ENCODE data around the gene SNX24.
A peak's percentile ranks its signal among the peaks of the same experiment; 100 is the strongest.
"Not testable (repeated sequence)": the region's sequence is repeated elsewhere in the genome, so short reads cannot be mapped to it uniquely, and the experiment has no call there.

SNX24 gene

DNA sequence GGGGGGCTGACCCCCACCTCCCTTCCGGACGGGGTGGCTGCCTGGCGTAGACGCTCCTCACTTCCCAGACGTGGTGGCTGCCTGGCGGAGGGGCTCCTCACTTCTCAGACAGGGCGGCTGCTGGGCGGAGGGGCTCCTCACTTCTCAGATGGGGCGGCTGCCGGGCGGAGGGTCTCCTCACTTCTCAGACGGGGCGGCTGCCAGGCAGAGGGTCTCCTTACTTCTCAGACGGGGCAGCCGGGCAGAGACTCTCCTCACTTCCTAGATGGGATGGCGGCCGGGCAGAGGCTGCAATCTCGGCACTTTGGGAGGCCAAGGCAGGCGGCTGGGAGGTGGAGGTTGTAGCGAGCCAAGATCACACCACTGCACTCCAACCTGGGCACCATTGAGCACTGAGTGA, 68.0 kb downstream of the SNX24 start:
- H3K36me3 Mint-ChIP-seq (ENCODE audit: insufficient read depth); H3K4me3 Mint-ChIP-seq; H3K27me3 Mint-ChIP-seq; DNase-seq; H3K9me3 Mint-ChIP-seq; H3K27ac Mint-ChIP-seq; H3K4me1 Mint-ChIP-seq (ENCODE audit: low read depth in 2 of 2); ATAC-seq (replicated peaks): not testable (repeated sequence)

DNA sequence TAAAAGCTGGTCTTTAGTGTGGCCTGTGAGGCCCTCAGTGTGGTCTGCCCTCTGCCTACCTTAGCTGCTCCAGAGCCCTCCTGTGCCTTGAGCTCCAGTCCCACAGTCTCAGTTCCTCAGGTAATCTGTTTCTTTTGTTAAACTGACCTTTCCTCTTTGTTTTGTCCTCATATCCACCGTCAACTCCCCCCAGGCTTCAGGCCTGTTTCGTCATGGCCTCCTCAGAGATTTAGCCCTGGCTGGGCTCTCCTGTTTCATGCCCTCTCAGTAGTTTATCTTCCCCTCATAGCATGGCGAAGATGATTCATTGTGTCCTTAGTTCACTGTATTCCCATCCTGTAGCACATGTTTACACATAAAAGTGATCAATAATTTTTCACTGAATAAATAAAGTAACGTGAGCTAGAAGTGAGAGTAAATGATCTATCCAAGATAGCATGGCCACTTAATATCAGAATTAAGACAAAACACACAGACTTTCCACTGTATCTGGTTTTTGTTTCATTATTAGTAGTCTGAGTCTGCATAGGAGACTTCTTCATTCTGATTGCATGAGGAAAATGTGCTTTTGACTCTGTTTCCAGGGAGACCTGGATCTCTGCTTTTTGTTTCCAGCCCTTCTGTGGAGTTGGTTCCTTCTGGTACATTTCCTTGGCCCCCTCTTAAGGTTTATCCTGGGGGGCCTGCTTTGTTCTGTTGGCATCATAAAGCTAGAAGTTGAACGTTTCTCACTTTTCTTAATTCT, 70.5 kb downstream of the SNX24 start:
- H3K4me1 Mint-ChIP-seq (ENCODE audit: low read depth in 2 of 2): peaks cover 3 to 5% of the 10 kb centered on the region in 2 donors
- peak overlapping the region in 1 of 2 donors; percentile 7 for H3K27ac Mint-ChIP-seq
- ATAC-seq (replicated peaks) (no peak), DNase-seq (no peak)
- H3K27me3 Mint-ChIP-seq: no peaks in the 10 kb centered on the region
- no peaks in the 10 kb centered on the region for H3K9me3 Mint-ChIP-seq
- H3K36me3 Mint-ChIP-seq (ENCODE audit: insufficient read depth): no peaks in the 10 kb centered on the region
- no peak overlapping the region for H3K4me3 Mint-ChIP-seq

DNA sequence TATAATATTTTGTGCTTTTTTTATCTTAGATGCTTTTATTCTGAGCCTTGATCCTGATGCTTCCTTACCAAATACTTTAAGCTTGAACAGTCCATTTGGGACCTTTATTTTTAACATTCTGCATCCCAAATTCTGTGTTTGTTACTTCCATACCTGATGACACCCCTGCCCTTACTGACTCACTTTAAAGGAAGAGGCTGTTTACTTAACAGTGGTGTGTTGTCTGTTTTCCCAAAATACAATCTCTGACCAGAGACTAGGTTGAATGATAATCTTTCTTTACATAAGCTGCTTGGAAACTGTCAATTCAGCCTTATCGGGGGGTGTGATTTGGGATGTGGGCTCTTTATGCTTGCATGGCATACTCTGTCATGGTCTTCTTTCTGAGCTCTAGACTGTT, 71.1 kb downstream of the SNX24 start:
- H3K4me3 Mint-ChIP-seq: no peak overlapping the region
- H3K4me1 Mint-ChIP-seq (ENCODE audit: low read depth in 2 of 2): peaks cover 3 to 5% of the 10 kb centered on the region in 2 donors
- DNase-seq: no peak
- no peaks in the 10 kb centered on the region for H3K36me3 Mint-ChIP-seq (ENCODE audit: insufficient read depth)
- H3K27ac Mint-ChIP-seq: no peak overlapping the region
- no peak for ATAC-seq (replicated peaks)
- no peaks in the 10 kb centered on the region for H3K9me3 Mint-ChIP-seq
- no peaks in the 10 kb centered on the region for H3K27me3 Mint-ChIP-seq

DNA sequence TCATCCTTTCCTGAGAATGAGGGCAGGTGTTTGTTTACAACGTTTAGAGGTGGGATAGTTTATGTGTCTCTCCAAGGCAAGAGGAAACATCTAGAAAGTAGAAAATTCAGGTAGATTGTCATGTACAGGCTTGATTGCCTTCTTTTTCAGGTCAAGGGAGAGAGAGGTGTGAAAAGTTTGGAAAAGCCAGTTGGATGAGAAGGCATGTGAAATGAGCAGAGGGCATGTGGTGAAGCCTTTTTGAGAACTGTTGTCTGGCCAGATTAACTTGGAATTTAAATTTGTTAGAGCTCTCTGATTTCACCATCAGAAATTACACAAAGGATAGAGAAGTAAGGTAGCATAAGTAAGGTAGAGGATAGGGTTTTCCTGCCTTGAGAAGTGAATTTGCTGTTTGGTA, 74.6 kb downstream of the SNX24 start:
- Mint-ChIP-seq H3K36me3 (ENCODE audit: insufficient read depth) (no peaks in the 10 kb centered on the region), H3K9me3 (no peaks in the 10 kb centered on the region), H3K4me3 (no peak overlapping the region)

DNA sequence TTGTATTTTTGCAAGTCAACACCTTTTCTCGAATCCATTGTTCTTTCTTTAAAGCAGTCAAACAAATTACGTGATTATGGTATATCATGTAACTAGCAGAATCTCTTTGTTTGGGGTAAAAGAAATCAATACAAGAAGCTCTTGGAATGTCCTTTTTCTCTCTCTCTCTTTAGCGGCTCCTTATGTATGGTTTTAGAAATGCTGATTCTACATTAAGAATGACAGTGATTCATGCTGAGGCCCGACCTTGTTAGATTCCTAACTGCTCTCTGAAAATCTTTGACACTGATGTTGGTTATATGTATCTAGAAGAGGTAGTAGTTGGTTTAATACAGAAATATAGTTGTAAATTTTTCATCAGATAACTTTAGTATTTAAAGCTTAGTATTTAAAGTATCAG, 76.4 kb downstream of the SNX24 start:
- ATAC-seq (replicated peaks) (no peak), DNase-seq (no peak)
- no peak overlapping the region for H3K27ac Mint-ChIP-seq
- H3K4me1 Mint-ChIP-seq (ENCODE audit: low read depth in 2 of 2): peaks cover 2 to 9% of the 10 kb centered on the region in 2 donors
- H3K9me3 Mint-ChIP-seq: no peaks in the 10 kb centered on the region
- H3K4me3 Mint-ChIP-seq: no peak overlapping the region
- H3K27me3 Mint-ChIP-seq: no peaks in the 10 kb centered on the region
- no peaks in the 10 kb centered on the region for H3K36me3 Mint-ChIP-seq (ENCODE audit: insufficient read depth)

More for the DNA sequence above, 74.6 kb downstream of the SNX24 start:
- no peak for DNase-seq
- no peak for ATAC-seq (replicated peaks)
- H3K27me3 Mint-ChIP-seq: no peaks in the 10 kb centered on the region
- no peak overlapping the region for H3K27ac Mint-ChIP-seq
- H3K4me1 Mint-ChIP-seq (ENCODE audit: low read depth in 2 of 2): peaks cover 3 to 5% of the 10 kb centered on the region in 2 donors

DNA sequence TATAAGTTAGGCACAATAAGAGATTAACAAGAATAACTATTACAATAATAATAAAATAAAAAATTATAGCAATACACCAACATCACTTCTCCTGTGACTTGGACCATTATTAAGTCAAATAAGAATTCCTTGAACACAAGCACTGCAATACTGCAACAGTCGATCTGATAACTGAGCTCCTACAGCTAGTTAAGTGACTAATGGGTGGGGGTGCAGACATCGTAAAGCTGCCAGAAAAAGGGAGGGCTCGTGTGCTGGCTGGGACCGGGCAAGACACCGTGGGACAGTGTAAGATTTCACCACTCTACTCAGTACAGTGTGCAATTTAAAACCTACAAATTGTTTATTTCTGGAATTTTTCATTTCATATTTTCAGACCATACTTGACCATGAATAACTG, 78.8 kb downstream of the SNX24 start:
- Mint-ChIP-seq H3K27me3 (no peaks in the 10 kb centered on the region), H3K4me1 (ENCODE audit: low read depth in 2 of 2) (peaks cover 2 to 6% of the 10 kb centered on the region in 2 donors), H3K9me3 (no peaks in the 10 kb centered on the region), H3K27ac (no peak overlapping the region), H3K36me3 (ENCODE audit: insufficient read depth) (no peaks in the 10 kb centered on the region), H3K4me3 (no peak overlapping the region)
- no peak for DNase-seq
- no peak for ATAC-seq (replicated peaks)

DNA sequence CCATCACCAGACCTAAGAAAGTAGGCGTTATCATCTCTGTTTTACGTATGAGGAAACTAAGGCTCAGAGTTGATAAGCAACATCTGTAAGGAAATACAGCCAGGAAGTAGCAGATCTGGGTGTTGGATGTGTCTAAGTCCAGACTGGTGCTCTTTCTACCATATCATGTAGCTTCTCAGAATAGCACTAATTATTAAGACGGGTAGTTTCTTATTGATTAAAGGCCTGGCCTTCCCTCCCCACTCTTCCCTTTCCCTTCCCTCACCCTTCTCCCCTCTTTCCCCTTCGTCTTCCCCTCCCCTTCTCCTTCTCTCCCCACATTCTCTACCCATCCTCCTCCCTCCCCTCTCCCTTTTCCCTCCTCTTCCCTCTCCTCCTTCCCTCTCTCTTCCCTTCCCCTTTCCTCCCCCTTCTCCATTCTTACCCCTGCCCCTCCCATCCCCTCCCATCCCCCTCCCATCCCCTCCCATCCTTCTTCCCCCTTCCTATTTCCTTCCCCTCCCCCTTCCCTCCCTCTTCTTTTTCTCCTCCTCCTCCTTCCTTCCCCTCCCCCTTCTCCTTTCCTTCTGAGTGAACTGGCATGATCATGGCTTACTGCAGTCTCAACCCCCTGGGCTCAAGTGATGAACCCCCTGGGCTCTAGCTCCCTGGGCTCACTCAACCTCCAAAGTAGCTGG, 79.4 kb downstream of the SNX24 start:
- DNase-seq: no peak
- Mint-ChIP-seq H3K4me1 (ENCODE audit: low read depth in 2 of 2) (peaks cover 2 to 6% of the 10 kb centered on the region in 2 donors), H3K9me3 (no peaks in the 10 kb centered on the region), H3K27me3 (no peaks in the 10 kb centered on the region), H3K4me3 (no peak overlapping the region), H3K27ac (no peak overlapping the region), H3K36me3 (ENCODE audit: insufficient read depth) (no peaks in the 10 kb centered on the region)
- ATAC-seq (replicated peaks): no peak

DNA sequence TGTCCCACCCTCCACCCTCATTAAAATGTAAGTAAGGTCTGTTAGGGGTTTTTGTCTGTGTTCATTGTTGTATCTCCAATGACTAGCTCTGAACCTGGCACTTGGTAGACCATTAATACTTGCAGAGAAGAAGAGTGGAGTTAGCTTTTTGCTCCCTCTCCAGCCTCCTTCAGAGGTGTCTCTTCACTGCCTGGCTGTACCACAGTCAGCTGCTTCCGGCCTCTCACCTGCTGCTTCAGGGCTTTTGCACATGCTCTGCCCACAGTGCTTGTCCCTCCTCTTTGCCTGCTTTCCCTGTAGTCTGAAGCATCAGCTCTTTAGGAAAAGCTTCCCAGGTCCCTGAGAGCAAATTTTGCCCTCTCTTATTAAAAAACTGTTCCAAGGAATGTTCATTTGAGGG, 83.6 kb downstream of the SNX24 start:
- Mint-ChIP-seq H3K27me3 (no peaks in the 10 kb centered on the region), H3K36me3 (ENCODE audit: insufficient read depth) (no peaks in the 10 kb centered on the region), H3K27ac (no peak overlapping the region), H3K4me3 (no peak overlapping the region), H3K9me3 (no peaks in the 10 kb centered on the region), H3K4me1 (ENCODE audit: low read depth in 2 of 2) (peaks cover 2 to 6% of the 10 kb centered on the region in 2 donors)
- ATAC-seq (replicated peaks): no peak
- no peak for DNase-seq

DNA sequence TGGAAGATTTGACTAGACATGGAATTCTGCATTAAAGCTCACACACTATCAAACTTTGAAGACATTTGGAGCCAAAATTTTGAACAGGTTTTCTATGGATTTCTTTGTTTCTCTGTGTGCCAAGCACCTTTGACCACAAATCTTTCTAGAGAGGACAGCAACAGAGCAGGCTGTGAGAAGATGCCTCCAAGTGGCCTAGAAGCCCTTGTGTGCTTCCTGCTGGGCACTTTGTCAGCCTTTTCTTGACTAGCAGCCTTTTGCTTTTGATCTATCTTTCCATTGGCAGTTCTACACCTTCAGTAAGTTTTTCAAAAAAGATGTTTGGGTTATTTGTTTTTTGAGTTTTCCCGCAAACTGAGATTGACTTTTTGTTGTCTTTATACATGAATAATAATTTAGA, 84.6 kb downstream of the SNX24 start:
- no peak overlapping the region for H3K4me3 Mint-ChIP-seq
- no peaks in the 10 kb centered on the region for H3K9me3 Mint-ChIP-seq
- no peaks in the 10 kb centered on the region for H3K36me3 Mint-ChIP-seq (ENCODE audit: insufficient read depth)
- no peak overlapping the region for H3K27ac Mint-ChIP-seq
- H3K4me1 Mint-ChIP-seq (ENCODE audit: low read depth in 2 of 2): peaks cover 2 to 6% of the 10 kb centered on the region in 2 donors
- ATAC-seq (replicated peaks): no peak
- no peak for DNase-seq
- no peaks in the 10 kb centered on the region for H3K27me3 Mint-ChIP-seq

DNA sequence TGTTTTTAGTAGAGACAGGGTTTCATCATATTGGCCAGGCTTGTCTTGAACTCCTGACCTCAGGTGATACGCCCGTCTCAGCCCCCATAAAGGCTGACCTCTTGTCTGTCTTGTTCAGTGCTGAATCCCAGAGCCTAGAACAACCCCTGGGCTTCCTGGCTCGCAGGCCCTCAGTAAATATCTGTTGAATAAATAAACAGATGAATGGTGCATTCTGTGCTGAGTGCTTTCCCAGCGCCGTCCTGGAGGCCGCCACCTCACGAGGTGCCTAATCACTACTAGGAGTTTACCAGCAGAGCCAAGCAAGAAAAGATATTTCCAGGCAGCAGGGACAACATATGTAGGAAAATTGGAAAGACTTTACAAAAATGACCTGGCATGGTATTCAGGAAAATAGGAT, 88.5 kb downstream of the SNX24 start:
- Mint-ChIP-seq H3K36me3 (ENCODE audit: insufficient read depth) (peaks cover 3% of the 10 kb centered on the region), H3K9me3 (no peaks in the 10 kb centered on the region), H3K27ac (peak overlapping the region in 1 of 2 donors; percentile 41), H3K27me3 (no peaks in the 10 kb centered on the region), H3K4me1 (ENCODE audit: low read depth in 2 of 2) (peaks cover 0 to 3% of the 10 kb centered on the region in 2 donors), H3K4me3 (no peak overlapping the region)
- no peak for ATAC-seq (replicated peaks)
- no peak for DNase-seq

DNA sequence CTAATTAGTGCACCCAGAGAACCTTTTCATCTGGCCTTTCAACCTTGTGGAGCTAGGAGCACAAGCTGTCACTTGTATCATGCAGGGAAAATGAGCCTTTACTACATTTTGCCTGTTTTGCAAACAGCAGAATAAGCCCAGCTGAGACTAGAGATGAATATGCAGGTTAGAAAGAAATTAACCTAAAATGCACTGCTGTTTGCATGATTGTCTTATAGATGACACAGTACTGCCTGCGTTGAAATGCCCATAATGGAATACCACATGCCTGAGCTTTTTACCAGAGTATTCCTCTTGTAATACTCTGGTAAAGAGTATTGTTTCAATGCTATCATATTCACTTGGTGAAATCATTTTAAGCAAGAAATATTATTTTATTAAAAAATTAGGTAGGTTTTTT, 90.7 kb downstream of the SNX24 start:
- Mint-ChIP-seq H3K9me3 (no peaks in the 10 kb centered on the region), H3K4me3 (no peak overlapping the region), H3K36me3 (ENCODE audit: insufficient read depth) (peaks cover 3% of the 10 kb centered on the region), H3K4me1 (ENCODE audit: low read depth in 2 of 2) (peaks cover 0 to 3% of the 10 kb centered on the region in 2 donors), H3K27ac (no peak overlapping the region), H3K27me3 (no peaks in the 10 kb centered on the region)
- no peak for DNase-seq
- no peak for ATAC-seq (replicated peaks)

DNA sequence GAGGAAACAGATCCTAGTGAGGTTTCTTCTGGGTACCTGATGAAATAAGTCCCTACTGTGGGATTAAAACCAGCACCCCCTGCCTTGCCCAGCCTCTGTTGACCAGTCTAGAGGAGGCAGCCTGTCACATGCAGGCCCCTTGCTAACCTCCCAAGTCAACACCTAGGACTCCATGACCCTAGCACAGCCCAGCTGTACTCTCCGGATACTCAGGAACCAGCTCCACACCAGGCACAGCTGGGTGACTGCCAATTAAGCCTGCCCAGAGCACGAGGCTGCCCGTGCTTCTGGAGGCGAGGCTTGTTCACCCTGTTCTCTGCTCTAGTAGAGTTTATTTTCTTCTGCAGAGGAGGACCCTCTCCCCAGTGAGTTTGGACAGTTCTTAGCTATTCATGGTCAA, 92.5 kb downstream of the SNX24 start:
- no peak overlapping the region for H3K27ac Mint-ChIP-seq
- peaks cover 0 to 3% of the 10 kb centered on the region in 2 donors for H3K4me1 Mint-ChIP-seq (ENCODE audit: low read depth in 2 of 2)
- ATAC-seq (replicated peaks): no peak
- H3K9me3 Mint-ChIP-seq: no peaks in the 10 kb centered on the region
- no peaks in the 10 kb centered on the region for H3K27me3 Mint-ChIP-seq
- no peak overlapping the region for H3K4me3 Mint-ChIP-seq
- DNase-seq: no peak
- H3K36me3 Mint-ChIP-seq (ENCODE audit: insufficient read depth): peaks cover 3% of the 10 kb centered on the region

DNA sequence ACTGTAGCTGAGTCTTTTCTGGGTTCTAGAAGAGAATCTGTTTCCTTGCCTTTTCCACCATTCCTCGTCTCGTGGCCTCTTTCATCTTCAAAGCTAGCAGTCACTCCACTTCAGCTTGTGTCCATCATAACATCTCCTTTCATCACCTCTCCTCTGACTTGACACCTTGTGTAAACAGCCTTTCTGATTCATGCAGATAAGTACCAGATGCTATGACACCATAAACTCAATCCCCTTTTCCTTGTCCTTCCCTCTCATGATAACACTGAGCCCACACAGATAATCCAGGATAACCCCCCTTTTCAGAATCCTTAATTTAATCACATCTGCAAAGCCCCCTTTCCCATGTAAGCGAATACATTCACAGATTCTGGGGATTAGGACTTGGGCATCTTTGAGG, 95.5 kb downstream of the SNX24 start:
- peaks cover 0 to 3% of the 10 kb centered on the region in 2 donors for H3K4me1 Mint-ChIP-seq (ENCODE audit: low read depth in 2 of 2)
- no peak for DNase-seq
- H3K9me3 Mint-ChIP-seq: no peaks in the 10 kb centered on the region
- peaks cover 3% of the 10 kb centered on the region for H3K36me3 Mint-ChIP-seq (ENCODE audit: insufficient read depth)
- H3K27me3 Mint-ChIP-seq: no peaks in the 10 kb centered on the region
- ATAC-seq (replicated peaks): no peak
- H3K27ac Mint-ChIP-seq: no peak overlapping the region
- H3K4me3 Mint-ChIP-seq: no peak overlapping the region

DNA sequence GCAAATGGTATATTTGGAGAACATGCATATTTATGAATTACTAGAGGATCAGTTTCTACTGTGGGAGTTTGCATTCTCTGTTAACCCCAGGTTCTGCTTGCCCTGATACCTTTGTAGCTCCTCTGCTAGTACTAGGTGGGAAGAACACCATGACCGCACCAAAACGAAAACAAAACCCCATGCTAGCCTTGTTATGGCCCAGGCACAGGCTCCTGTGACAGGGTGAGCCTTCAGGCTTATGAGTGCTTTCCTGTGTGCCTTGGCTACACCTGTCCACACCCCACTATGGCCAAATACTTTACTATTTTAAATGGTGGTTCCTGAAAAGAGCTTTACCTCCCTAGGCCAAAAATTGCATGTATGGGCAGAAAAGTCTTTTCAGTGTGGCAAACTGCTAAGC, 96.3 kb downstream of the SNX24 start:
- no peaks in the 10 kb centered on the region for H3K27me3 Mint-ChIP-seq
- peaks cover 0 to 3% of the 10 kb centered on the region in 2 donors for H3K4me1 Mint-ChIP-seq (ENCODE audit: low read depth in 2 of 2)
- no peak overlapping the region for H3K27ac Mint-ChIP-seq
- H3K36me3 Mint-ChIP-seq (ENCODE audit: insufficient read depth): peaks cover 3% of the 10 kb centered on the region
- no peak for ATAC-seq (replicated peaks)
- no peak for DNase-seq
- no peak overlapping the region for H3K4me3 Mint-ChIP-seq
- no peaks in the 10 kb centered on the region for H3K9me3 Mint-ChIP-seq

All from effector memory CD8-positive, alpha-beta T cell (primary cell).